Testis (tissue), 2 donors: ENCODE results near the gene GRK4.

Source experiments
- CTCF ChIP-seq, 3 experiments: fragments of 450-650 bp in 2 of 3; fragments of 200-600 bp in 1 of 3; sonication (generic) in 1 of 3; IDR thresholded peaks; one replicate each; pipeline ENCODE4 v1.5.1; 2016 to 2019; ENCODE audit warnings: antibody characterized with exemption in 3 of 3, mild to moderate bottlenecking in 2 of 3, moderate library complexity in 1 of 3
- POLR2A ChIP-seq: fragments of 450-650 bp; IDR thresholded peaks from one replicate; pipeline ENCODE4 v1.6.1; 2017; ENCODE audit warnings: antibody characterized with exemption, mild to moderate bottlenecking, moderate library complexity

- TF ChIP-seq CTCF (IDR thresholded peaks at IDR 0.05) (no peak), POLR2A (no peak)
Observed at GRCh38 chr4:2982012-2982411, 18.6 kb downstream of the GRK4 start.
